AG04450 (cell line): ENCODE measurements around the gene USP49. TPM values are rescaled to one million over a fixed set of nuclear protein-coding genes. Genes with fewer than 3 reads are reported as not detected.

Source experiments
- CTCF ChIA-PET: fragments of 300-600, 350-600 bp; formaldehyde crosslinking; extraction: SDS; loops from one replicate; lab custom pipeline; 2022; ENCODE audit warnings: antibody characterized with exemption, inconsistent platforms; lab: Charles Lee
- POLR2A ChIA-PET: fragments of 350-600 bp; formaldehyde crosslinking; extraction: SDS; loops from one replicate; lab custom pipeline; 2021; ENCODE audit warnings: antibody characterized with exemption, inconsistent platforms; lab: Yijun Ruan, JAX
- DNase-seq: peaks from one replicate; pipeline ENCODE4 v3.0.0-alpha.2; 2011; ENCODE audit warnings: low read depth, low spot score
- H3K27ac ChIP-seq: one replicate; pipeline ENCODE4 v1.5.1; 2012; ENCODE audit warnings: low read depth, low read length, control low read depth
- H3K27me3 ChIP-seq: one replicate; pipeline ENCODE4 v1.6.0; 2012; ENCODE audit warnings: low read length; ENCODE audit not compliant: control insufficient read depth, insufficient read depth
- H3K4me3 ChIP-seq: 2 replicates; pipeline ENCODE4 v1.5.1; 2011; ENCODE audit warnings: mild to moderate bottlenecking, low read depth, low read length, control low read depth
- H3K9me3 ChIP-seq: 2 replicates; pipeline ENCODE4 v1.5.1; 2012; ENCODE audit warnings: low read length; ENCODE audit not compliant: control insufficient read depth, insufficient read depth
- CTCF ChIP-seq: IDR thresholded peaks from 2 replicates; pipeline ENCODE4 v1.5.1; 2011; ENCODE audit warnings: low read depth, low read length, control low read depth, inconsistent platforms
- polyA plus RNA-seq: library from polyadenylated mRNA; depleted of rRNA; stranded (reverse); fragments of >200 nt; gene quantifications from 2 replicates; pipeline ENCODE4 v1.2.3, GENCODE V29; 2011

Gene USP49
- polyA plus RNA-seq, 1 experiment: 3.0 TPM

GRCh38 chr6:41757271-41757670, 137.9 kb downstream of the USP49 start:
- DNase-seq: no peak
- POLR2A ChIA-PET: no interaction called here
- Histone ChIP-seq H3K9me3 (no peaks in the 10 kb centered on the region), H3K27me3 (peaks cover 25% of the 10 kb centered on the region), H3K4me3 (no peak overlapping the region), H3K27ac (no peak overlapping the region)
- no peak for TF ChIP-seq CTCF
- CTCF ChIA-PET: no interaction called here

- Histone ChIP-seq H3K27ac (no peak overlapping the region), H3K27me3 (peaks cover 25% of the 10 kb centered on the region), H3K9me3 (no peaks in the 10 kb centered on the region), H3K4me3 (no peak overlapping the region)
- CTCF ChIA-PET: interaction anchor here (0.8 kb wide), 1 partner anchor 73 kb away, joined by 3 read pairs; no protein-coding TSS in a partner anchor
- no peak for TF ChIP-seq CTCF
- DNase-seq: no peak
- POLR2A ChIA-PET: no interaction called here
These were observed 138.8 kb downstream of the USP49 start for GRCh38 chr6:41756354-41756753.

GRCh38 chr6:41755895-41756294, 139.3 kb downstream of the USP49 start:
- ChIA-PET CTCF (interaction anchor here (0.8 kb wide), 1 partner anchor 72 kb away, joined by 3 read pairs; no protein-coding TSS in a partner anchor), POLR2A (no interaction called here)
- Histone ChIP-seq H3K27me3 (peaks cover 29% of the 10 kb centered on the region), H3K27ac (no peak overlapping the region), H3K9me3 (no peaks in the 10 kb centered on the region), H3K4me3 (no peak overlapping the region)
- DNase-seq: no peak
- TF ChIP-seq CTCF: no peak

- CTCF ChIA-PET: interaction anchor here (1.0 kb wide), 1 partner anchor 14 kb away, joined by 5 read pairs; the partner anchor contains the start of gene TFEB
- no peak for DNase-seq
- no peak overlapping the region for H3K4me3 ChIP-seq
- H3K27me3 ChIP-seq: peaks cover 32% of the 10 kb centered on the region
- no peaks in the 10 kb centered on the region for H3K9me3 ChIP-seq
- no peak for TF ChIP-seq CTCF
- POLR2A ChIA-PET: no interaction called here
- no peak overlapping the region for H3K27ac ChIP-seq
These were observed 144.8 kb downstream of the USP49 start for GRCh38 chr6:41750374-41750773.

- H3K9me3 ChIP-seq: no peaks in the 10 kb centered on the region
- no peak overlapping the region for H3K4me3 ChIP-seq
- ChIA-PET CTCF (interaction anchor here (1.5 to 2.8 kb wide), 2 partner anchors 13 to 42 kb away, joined by 3 to 15 read pairs; partner anchors contain the start of gene TFEB), POLR2A (no interaction called here)
- no peak for TF ChIP-seq CTCF
- H3K27ac ChIP-seq: no peak overlapping the region
- no peak for DNase-seq
- peaks cover 28% of the 10 kb centered on the region for H3K27me3 ChIP-seq
These were observed 146.6 kb downstream of the USP49 start for GRCh38 chr6:41748542-41748941.
